ENCODE data around the gene IKBKG. TPM values are rescaled to one million over a fixed set of nuclear protein-coding genes. Genes with fewer than 3 reads are reported as not detected.
A peak's percentile ranks its signal among the peaks of the same experiment; 100 is the strongest.
"Not testable (repeated sequence)": the region's sequence is repeated elsewhere in the genome, so short reads cannot be mapped to it uniquely, and the experiment has no call there.

IKBKG gene
- total RNA-seq, 2 donors from 2014 or later = 34.2 to 35.0 TPM

GRCh38 chrX:154607976-154608375, 60.6 kb downstream of the IKBKG start:
- DNase-seq (ENCODE audit: low spot score in 2 of 2); ATAC-seq; H3K36me3 Mint-ChIP-seq; H3K9me3 Mint-ChIP-seq: not testable (repeated sequence)
- H3K27ac Mint-ChIP-seq = peak overlapping the region in 1 of 2 donors; percentile 36

GRCh38 chrX:154608823-154609222, 61.4 kb downstream of the IKBKG start:
- not testable (repeated sequence) for ATAC-seq; DNase-seq (ENCODE audit: low spot score in 2 of 2); H3K27ac Mint-ChIP-seq; H3K9me3 Mint-ChIP-seq; H3K36me3 Mint-ChIP-seq

- not testable (repeated sequence) for H3K9me3 Mint-ChIP-seq; DNase-seq (ENCODE audit: low spot score in 2 of 2); ATAC-seq; H3K36me3 Mint-ChIP-seq; H3K27ac Mint-ChIP-seq
Observed at GRCh38 chrX:154611146-154611545, 63.7 kb downstream of the IKBKG start.

- not testable (repeated sequence) for DNase-seq (ENCODE audit: low spot score in 2 of 2); H3K36me3 Mint-ChIP-seq; ATAC-seq; H3K9me3 Mint-ChIP-seq; H3K27ac Mint-ChIP-seq
Observed at GRCh38 chrX:154613586-154613985, 66.2 kb downstream of the IKBKG start.

Other genes starting within 250 kb of the IKBKG start
- gene FLNA, start 173.0 kb upstream of the IKBKG start, total RNA-seq = 100 to 1,000 TPM; 690 to 932 TPM
- gene EMD, start 168.3 kb upstream of the IKBKG start, total RNA-seq = 10 to 100 TPM; 79.3 to 83.0 TPM
- gene RPL10, start 149.2 kb upstream of the IKBKG start, total RNA-seq = 1,000 to 10,000 TPM; 1,357 to 2,520 TPM
- gene DNASE1L1, start 138.4 kb upstream of the IKBKG start, total RNA-seq = 10 to 100 TPM; 14.7 to 20.6 TPM
- 10 to 100 TPM; 24.7 to 62.4 TPM for gene TAFAZZIN, start 136.1 kb upstream of the IKBKG start, total RNA-seq
- gene ATP6AP1, start 118.9 kb upstream of the IKBKG start, total RNA-seq = 10 to 100 TPM; 26.9 to 44.5 TPM
- gene GDI1, start 110.5 kb upstream of the IKBKG start, total RNA-seq = 100 to 1,000 TPM in 1 of 2 donors, 10 to 100 TPM in 1; 96.4 to 213 TPM
- gene FAM50A, start 103.5 kb upstream of the IKBKG start, total RNA-seq = 10 to 100 TPM; 53.0 to 68.5 TPM
- 10 to 100 TPM; 37.2 to 40.4 TPM for gene PLXNA3, start 89.3 kb upstream of the IKBKG start, total RNA-seq
- 10 to 100 TPM; 44.9 to 46.0 TPM for gene LAGE3, start 68.3 kb upstream of the IKBKG start, total RNA-seq
- gene UBL4A, start 61.0 kb upstream of the IKBKG start, total RNA-seq = 10 to 100 TPM; 39.6 to 40.4 TPM
- 10 to 100 TPM in 1 of 2 donors, 1 to 10 TPM in 1; 9.8 to 15.6 TPM for gene SLC10A3, start 57.0 kb upstream of the IKBKG start, total RNA-seq
- 10 to 100 TPM; 27.7 to 32.7 TPM for gene FAM3A, start 31.4 kb upstream of the IKBKG start, total RNA-seq
- gene G6PD, start 774 bp upstream of the IKBKG start, total RNA-seq = 10 to 100 TPM; 74.2 to 75.9 TPM
- gene CTAG1A, start 37.5 kb downstream of the IKBKG start, total RNA-seq = not detected
- gene CTAG1B, start 71.7 kb downstream of the IKBKG start, total RNA-seq = not detected
- gene CTAG2, start 106.0 kb downstream of the IKBKG start, total RNA-seq = not detected
- gene GAB3, start 203.5 kb downstream of the IKBKG start, total RNA-seq = 1 to 10 TPM; 3.3 to 4.0 TPM
- 100 to 1,000 TPM; 112 to 120 TPM for gene DKC1, start 215.2 kb downstream of the IKBKG start, total RNA-seq

All from activated naive CD4-positive, alpha-beta T cell treated with anti-CD3 and anti-CD28 coated beads, Interleukin-2, amount 50 U/mL, for 72 hours (primary cell).